Psoas muscle (tissue), 8 donors: ENCODE results near the gene ITPK1. TPM values are rescaled to one million over a fixed set of nuclear protein-coding genes. Genes with fewer than 3 reads are reported as not detected.

Experiments
- ATAC-seq, 4 donors: fragments of 200-7000 bp; cut with Tn5 transposase; one replicate each; pipeline ENCODE4 v1.9.1; 2020; ENCODE audit warnings: moderate library complexity in 3 of 4, mild to moderate bottlenecking in 2 of 4
- DNase-seq, 2 donors: peaks; one replicate each; pipeline ENCODE4 v3.0.0-alpha.2; 2020
- H3K27ac ChIP-seq: fragments of 200-600 bp; one replicate; pipeline ENCODE4 v1.8.0; 2022
- H3K27me3 ChIP-seq, 3 donors: fragments of 200-600 bp in 1 of 3; one replicate each; pipeline versions ENCODE4 v1.6.1 to v1.8.0; 2013 to 2022; ENCODE audit warnings: low read length in 2 of 3, mild to moderate bottlenecking in 2 of 3, moderate library complexity in 1 of 3; ENCODE audit not compliant: insufficient read depth in 3 of 3
- H3K36me3 ChIP-seq, 2 donors: fragments of 200-600 bp in 1 of 2; one replicate each; pipeline versions ENCODE4 v1.6.1 to v1.8.0; 2013 to 2022; ENCODE audit warnings: low read depth in 1 of 2, mild to moderate bottlenecking in 1 of 2, moderate library complexity in 1 of 2; ENCODE audit not compliant: insufficient read depth in 1 of 2
- H3K4me1 ChIP-seq: fragments of 200-600 bp; one replicate; pipeline ENCODE4 v1.8.0; 2022
- H3K4me3 ChIP-seq: fragments of 200-600 bp; one replicate; pipeline ENCODE4 v1.8.0; 2022; ENCODE audit warnings: mild to moderate bottlenecking
- H3K9me3 ChIP-seq: fragments of 200-600 bp; one replicate; pipeline ENCODE4 v1.8.0; 2022
- WGBS, 3 donors: extraction: QIAGEN DNeasy Blood & Tissue Kit; methylation state at CpG; one replicate each; pipeline versions ENCODE4 v1.1.6 to v1.1.7; 2013; 5-methylcytosine and 5-hydroxymethylcytosine counted together
- intact Hi-C, 2 donors: fragments of 100-400 bp; cut with DNase I; formaldehyde crosslinking; loops; one replicate each; pipeline versions ENCODE4 v1.11.0 to v1.14.2; 2022
- polyA plus RNA-seq, 3 donors: library from polyadenylated mRNA; stranded (reverse); fragments of 200-250 nt; gene quantifications; one replicate each; pipeline ENCODE4 v1.2.3, GENCODE V29; 2013
- total RNA-seq, 4 donors: library from RNA; stranded (reverse); fragmentation: NEBNext Ultra II Directional in 2 of 4; extraction: Animal tissue kit (Norgen Biotek cat#: 25700) in 2 of 4; gene quantifications; one replicate each; pipeline versions ENCODE4 v1.2.1 to v1.2.4, GENCODE V29; 2021 to 2023
- TF ChIP-seq, protein P1 (sequence below): fragments of 200-600 bp; IDR thresholded peaks from one replicate; pipeline ENCODE4 v1.8.0; 2022; ENCODE audit warnings: antibody characterized with exemption
- donor health status: healthy with polysubstance abuse.
- donor health status: DM: no; HTN: no; CAD: no; lungs with moderate emphysema.
- donor health status: Bipolar disorder and iron deficiency.
- donor health status: healthy.
- donor health status: DM: yes; HTN: yes; CAD: no.
- donor health status: DM: no; HTN: no; CAD: no.
- donor health status: DM: no; HTN: no; CAD: no.
- donor health status: DM: yes; HTN: yes; CAD: no.

The ITPK1 gene
- total and polyA plus RNA-seq, 7 donors = 30.0 to 61.1 (median 42.7) TPM

DNA sequence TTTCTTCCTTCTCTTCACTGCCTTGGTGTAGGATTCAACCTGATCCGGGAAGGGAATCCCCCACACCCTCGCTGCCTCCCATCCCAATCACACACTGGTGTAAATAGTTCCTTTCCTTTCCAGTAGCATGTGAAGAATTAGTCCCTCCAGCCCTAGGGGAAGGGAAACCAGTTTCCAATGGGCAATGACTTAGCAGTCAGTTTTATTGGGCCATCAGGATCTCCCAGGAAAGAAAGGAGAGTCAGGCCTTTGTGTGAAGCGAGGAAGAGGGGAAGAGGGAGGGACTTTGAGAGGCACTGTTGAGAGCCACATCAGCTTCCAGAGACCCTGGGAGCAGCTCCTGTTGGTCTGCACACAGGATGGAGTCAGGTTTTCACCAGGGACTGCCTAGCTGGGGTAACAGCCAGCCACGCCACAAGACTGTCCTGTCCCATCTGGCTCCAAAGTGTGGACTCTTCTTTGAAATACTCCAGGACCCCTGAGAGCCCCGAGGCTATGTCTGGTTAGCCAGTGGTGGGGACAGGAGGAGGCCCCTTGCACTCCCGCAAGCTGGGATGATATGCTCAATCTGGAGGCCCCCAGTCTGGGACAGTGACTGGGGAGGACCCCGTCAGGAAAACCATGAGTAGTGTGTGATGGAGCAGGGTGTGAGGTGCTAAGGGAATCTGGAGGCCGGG, 41.1 kb upstream of the ITPK1 start:
- DNase-seq = no peak
- no peaks in the 10 kb centered on the region for H3K27me3 ChIP-seq
- no peaks in the 10 kb centered on the region for H3K4me1 ChIP-seq
- ATAC-seq = no peak
- TF ChIP-seq, protein P1, sequence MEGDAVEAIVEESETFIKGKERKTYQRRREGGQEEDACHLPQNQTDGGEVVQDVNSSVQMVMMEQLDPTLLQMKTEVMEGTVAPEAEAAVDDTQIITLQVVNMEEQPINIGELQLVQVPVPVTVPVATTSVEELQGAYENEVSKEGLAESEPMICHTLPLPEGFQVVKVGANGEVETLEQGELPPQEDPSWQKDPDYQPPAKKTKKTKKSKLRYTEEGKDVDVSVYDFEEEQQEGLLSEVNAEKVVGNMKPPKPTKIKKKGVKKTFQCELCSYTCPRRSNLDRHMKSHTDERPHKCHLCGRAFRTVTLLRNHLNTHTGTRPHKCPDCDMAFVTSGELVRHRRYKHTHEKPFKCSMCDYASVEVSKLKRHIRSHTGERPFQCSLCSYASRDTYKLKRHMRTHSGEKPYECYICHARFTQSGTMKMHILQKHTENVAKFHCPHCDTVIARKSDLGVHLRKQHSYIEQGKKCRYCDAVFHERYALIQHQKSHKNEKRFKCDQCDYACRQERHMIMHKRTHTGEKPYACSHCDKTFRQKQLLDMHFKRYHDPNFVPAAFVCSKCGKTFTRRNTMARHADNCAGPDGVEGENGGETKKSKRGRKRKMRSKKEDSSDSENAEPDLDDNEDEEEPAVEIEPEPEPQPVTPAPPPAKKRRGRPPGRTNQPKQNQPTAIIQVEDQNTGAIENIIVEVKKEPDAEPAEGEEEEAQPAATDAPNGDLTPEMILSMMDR = no peak
- H3K27ac ChIP-seq = no peak overlapping the region
- no peak overlapping the region for H3K4me3 ChIP-seq
- H3K36me3 ChIP-seq = no peaks in the 10 kb centered on the region
- H3K9me3 ChIP-seq = no peaks in the 10 kb centered on the region
- 43 to 60% (median 51%) methylated on average over 8 of the region's 8 CpGs for WGBS, 3 donors
- intact Hi-C loops = no loop called here

DNA sequence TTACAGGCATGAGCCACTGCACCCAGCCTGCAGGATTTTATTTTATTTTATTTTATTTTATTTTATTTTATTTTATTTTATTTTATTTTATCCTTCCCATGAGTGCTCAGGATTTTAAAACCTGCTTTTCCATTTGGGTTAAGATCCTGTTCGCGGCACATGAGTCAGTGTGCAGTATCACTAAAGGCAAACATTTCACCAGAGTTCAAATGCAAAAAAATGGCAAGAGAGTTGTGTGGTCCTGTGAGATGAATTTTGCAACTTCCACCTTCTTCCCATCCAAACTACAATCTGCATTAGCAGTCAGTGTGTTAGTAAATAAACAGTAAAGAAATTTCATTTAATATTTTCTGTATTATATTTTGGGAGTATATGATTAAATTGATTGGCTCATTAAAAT, 39.9 kb upstream of the ITPK1 start:
- ATAC-seq = no peak
- intact Hi-C loops = no loop called here
- H3K4me3 ChIP-seq = no peak overlapping the region
- no peaks in the 10 kb centered on the region for H3K36me3 ChIP-seq
- H3K9me3 ChIP-seq = no peaks in the 10 kb centered on the region
- H3K27ac ChIP-seq = no peak overlapping the region
- TF ChIP-seq, protein P1 = no peak
- WGBS, 3 donors = 74 to 86% (median 78%) methylated on average over 2 of the region's 2 CpGs
- H3K4me1 ChIP-seq = no peaks in the 10 kb centered on the region
- H3K27me3 ChIP-seq = no peaks in the 10 kb centered on the region
- no peak for DNase-seq

DNA sequence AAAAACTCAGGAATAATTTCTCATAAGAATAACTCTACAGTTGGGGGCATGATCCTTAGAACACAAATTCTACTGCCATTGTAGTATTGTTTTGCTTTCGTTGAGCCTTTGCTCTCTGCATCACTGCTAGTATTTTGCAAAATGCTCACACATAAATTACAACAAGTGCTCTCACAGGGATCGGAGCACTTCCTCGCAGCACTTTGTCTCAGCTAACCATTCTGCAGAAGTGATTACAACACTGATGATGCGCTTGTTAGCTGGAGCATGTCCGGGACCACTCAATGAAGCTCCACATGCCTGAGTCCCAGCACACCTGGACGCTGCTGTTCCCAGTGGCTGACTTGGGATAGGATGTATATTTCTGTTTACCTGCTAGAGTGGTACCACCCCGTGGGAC, 37.4 kb upstream of the ITPK1 start:
- no peak for ATAC-seq
- H3K9me3 ChIP-seq = no peaks in the 10 kb centered on the region
- no peak overlapping the region for H3K4me3 ChIP-seq
- peak in 1 of 2 donors; percentile 20 for DNase-seq
- H3K4me1 ChIP-seq = no peaks in the 10 kb centered on the region
- no peaks in the 10 kb centered on the region for H3K27me3 ChIP-seq
- TF ChIP-seq, protein P1 = no peak
- WGBS, 3 donors = 57 to 65% (median 63%) methylated on average over 7 of the region's 7 CpGs
- intact Hi-C loops = no loop called here
- H3K36me3 ChIP-seq = no peaks in the 10 kb centered on the region
- H3K27ac ChIP-seq = no peak overlapping the region

DNA sequence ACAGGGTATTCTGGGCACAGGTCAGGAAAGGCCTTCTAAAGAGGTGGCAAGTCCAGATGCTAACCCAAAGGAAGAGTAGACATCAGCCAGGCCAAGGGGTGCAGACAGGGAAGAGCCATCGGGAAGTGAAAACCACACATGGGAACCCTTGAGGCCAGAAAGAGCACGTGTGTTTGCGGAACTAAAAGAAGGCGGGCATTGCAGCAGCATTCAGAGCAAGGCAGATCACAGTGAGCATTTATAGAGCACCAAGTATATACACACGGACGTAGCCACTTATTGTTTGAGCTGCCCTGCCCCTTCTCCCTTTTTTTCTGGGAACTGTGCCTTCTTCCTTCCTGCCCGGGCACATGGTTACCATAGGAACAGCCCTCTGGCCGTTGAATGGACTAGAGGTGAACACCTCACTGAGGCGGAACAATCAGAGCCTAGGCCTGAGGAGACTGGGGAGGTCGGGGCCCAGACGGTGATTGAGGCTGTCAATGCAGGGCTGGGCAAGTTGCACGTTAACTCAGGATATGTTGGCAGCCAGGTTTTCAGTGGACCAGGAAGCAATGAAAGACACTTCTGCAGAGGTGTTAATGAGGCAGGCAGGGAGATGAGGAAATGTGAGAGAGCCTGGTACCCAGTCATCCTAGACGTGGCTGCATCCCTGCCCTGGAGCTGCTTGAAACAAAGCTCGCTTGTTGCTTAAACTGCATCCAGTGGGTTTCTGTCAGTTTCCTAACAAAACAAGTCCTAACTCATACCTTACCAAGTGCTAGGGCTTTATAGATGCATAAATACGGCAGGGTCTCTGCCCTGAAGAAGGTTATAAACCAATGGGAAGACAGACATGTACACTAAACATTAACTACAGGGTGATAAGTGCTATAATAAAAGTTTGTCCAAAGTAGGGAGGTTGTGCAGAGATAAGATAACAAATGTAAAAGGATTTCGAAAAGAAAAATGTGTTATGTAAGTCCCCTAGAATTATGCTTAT, 34.8 kb upstream of the ITPK1 start:
- DNase-seq (peak in 1 of 2 donors; percentile 14), ATAC-seq (no peak)
- WGBS, 3 donors = 43 to 47% (median 46%) methylated on average over 16 of the region's 16 CpGs
- H3K4me1 ChIP-seq = no peaks in the 10 kb centered on the region
- no peak overlapping the region for H3K27ac ChIP-seq
- TF ChIP-seq, protein P1 = no peak
- H3K9me3 ChIP-seq = no peaks in the 10 kb centered on the region
- no peaks in the 10 kb centered on the region for H3K27me3 ChIP-seq
- no peaks in the 10 kb centered on the region for H3K36me3 ChIP-seq
- intact Hi-C loops = no loop called here
- no peak overlapping the region for H3K4me3 ChIP-seq
